HG02763 (cell line): ENCODE measurements around the gene AGFG2.
"Not testable (repeated sequence)": the region's sequence is repeated elsewhere in the genome, so short reads cannot be mapped to it uniquely, and the experiment has no call there.

Experiments used
- ATAC-seq: cut with Tn5 transposase; IDR thresholded peaks from one replicate; pipeline ENCODE4 v1.9.1; 2021; ENCODE audit warnings: mild to moderate bottlenecking, moderate library complexity; ENCODE audit not compliant: unreplicated experiment

Gene AGFG2

GRCh38 chr7:100546926-100547800 lies 8.2 kb downstream of the AGFG2 start:
- ATAC-seq: no peak

- ATAC-seq: no peak
Measured at GRCh38 chr7:100547872-100548271, 8.9 kb downstream of the AGFG2 start.

GRCh38 chr7:100548446-100548845 lies 9.4 kb downstream of the AGFG2 start:
- not testable (repeated sequence) for ATAC-seq

GRCh38 chr7:100552532-100552931 lies 13.5 kb downstream of the AGFG2 start:
- ATAC-seq: no peak

- ATAC-seq: no peak
Measured at GRCh38 chr7:100553032-100553431, 14.0 kb downstream of the AGFG2 start.

- no peak for ATAC-seq
Measured at GRCh38 chr7:100555701-100556100, 16.7 kb downstream of the AGFG2 start.

- ATAC-seq: no peak
Measured at GRCh38 chr7:100556541-100556940, 17.5 kb downstream of the AGFG2 start.

- no peak for ATAC-seq
Measured at GRCh38 chr7:100559127-100559526, 20.1 kb downstream of the AGFG2 start.

- ATAC-seq: no peak
Measured at GRCh38 chr7:100561491-100562194, 22.6 kb downstream of the AGFG2 start.

GRCh38 chr7:100562195-100563099 lies 23.4 kb downstream of the AGFG2 start:
- ATAC-seq: no peak

- ATAC-seq: no peak
Measured at GRCh38 chr7:100563100-100563564, 24.1 kb downstream of the AGFG2 start.

GRCh38 chr7:100563809-100564400 lies 24.9 kb downstream of the AGFG2 start:
- no peak for ATAC-seq

- ATAC-seq: not testable (repeated sequence)
Measured at GRCh38 chr7:100564405-100564804, 25.4 kb downstream of the AGFG2 start.

- no peak for ATAC-seq
Measured at GRCh38 chr7:100565133-100565571, 26.1 kb downstream of the AGFG2 start.

- ATAC-seq: no peak
Measured at GRCh38 chr7:100566018-100566531, 27.1 kb downstream of the AGFG2 start.

GRCh38 chr7:100567031-100567730 lies 28.2 kb downstream of the AGFG2 start:
- ATAC-seq: no peak

- no peak for ATAC-seq
Measured at GRCh38 chr7:100567751-100568175, 28.8 kb downstream of the AGFG2 start.

- no peak for ATAC-seq
Measured at GRCh38 chr7:100568176-100568895, 29.3 kb downstream of the AGFG2 start.
